OCI-LY1 (cell line): ENCODE results near the gene TRPM4.

Source experiments
- H2AFZ ChIP-seq: fragments of 200-600 bp; sonication (generic), shearing (Covaris generic); 2 replicates; pipeline ENCODE4 v1.6.0; 2014; ENCODE audit warnings: antibody characterized with exemption, mild to moderate bottlenecking, low read length
- H3F3A ChIP-seq: fragments of 200-600 bp; sonication (generic), shearing (Covaris generic); 2 replicates; pipeline ENCODE4 v1.6.0; 2014; ENCODE audit warnings: mild to moderate bottlenecking, antibody characterized with exemption, low read length, moderate library complexity; ENCODE audit not compliant: insufficient read depth
- H3K27ac ChIP-seq: fragments of 200-600 bp; sonication (generic); 2 replicates; pipeline ENCODE4 v1.5.1; 2014; ENCODE audit warnings: low read length, mixed run types, mild to moderate bottlenecking, low read depth; ENCODE audit not compliant: poor library complexity, severe bottlenecking
- H3K27me3 ChIP-seq: fragments of 200-600 bp; sonication (generic); 2 replicates; pipeline ENCODE4 v1.6.0; 2014; ENCODE audit warnings: antibody characterized with exemption, mild to moderate bottlenecking, low read length, moderate library complexity; ENCODE audit not compliant: insufficient read depth
- H3K36me3 ChIP-seq: fragments of 200-600 bp; sonication (generic); 2 replicates; pipeline ENCODE4 v1.6.1; 2014; ENCODE audit warnings: mild to moderate bottlenecking, antibody characterized with exemption, low read length, moderate library complexity, mixed read lengths; ENCODE audit not compliant: insufficient read depth
- H3K4me1 ChIP-seq: fragments of 200-600 bp; sonication (generic); 2 replicates; pipeline ENCODE4 v1.5.1; 2014; ENCODE audit warnings: mild to moderate bottlenecking, low read length, moderate library complexity; ENCODE audit not compliant: insufficient read depth, severe bottlenecking
- H3K4me2 ChIP-seq: fragments of 200-600 bp; sonication (generic), shearing (Covaris generic); 2 replicates; pipeline ENCODE4 v1.6.1; 2014; ENCODE audit warnings: low read length
- H3K4me3 ChIP-seq: fragments of 200-600 bp; sonication (generic); 2 replicates; pipeline ENCODE4 v1.5.1; 2014; ENCODE audit warnings: low read length, low read depth, mild to moderate bottlenecking, mixed read lengths; ENCODE audit not compliant: poor library complexity, severe bottlenecking
- H3K79me2 ChIP-seq: fragments of 200-600 bp; shearing (Covaris generic); 2 replicates; pipeline ENCODE4 v1.6.1; 2016; ENCODE audit warnings: mixed run types, low read length, mixed read lengths; ENCODE audit not compliant: insufficient read depth
- H3K9ac ChIP-seq: fragments of 200-600 bp; sonication (generic), shearing (Covaris generic); 2 replicates; pipeline ENCODE4 v1.6.1; 2014; ENCODE audit warnings: mild to moderate bottlenecking, low read length, mixed read lengths
- H3K9me2 ChIP-seq: fragments of 200-600 bp; sonication (generic), shearing (Covaris generic); 2 replicates; pipeline ENCODE4 v1.6.1; 2014; ENCODE audit warnings: low read depth, mild to moderate bottlenecking, low read length, mixed read lengths
- H3K9me3 ChIP-seq: fragments of 200-600 bp; shearing (Covaris generic); 2 replicates; pipeline ENCODE4 v1.6.1; 2014; ENCODE audit warnings: low read length, mixed read lengths
- H4K20me1 ChIP-seq: fragments of 200-600 bp; sonication (generic), shearing (Covaris generic); 2 replicates; pipeline ENCODE4 v1.6.0; 2016; ENCODE audit warnings: mild to moderate bottlenecking, low read length; ENCODE audit not compliant: insufficient read depth
- EZH2 ChIP-seq: fragments of 200-600 bp; sonication (generic), shearing (Covaris generic); IDR thresholded peaks from 2 replicates; pipeline ENCODE4 v1.8.0; 2017; ENCODE audit warnings: borderline replicate concordance, mixed run types, mild to moderate bottlenecking, antibody characterized with exemption, low read length, moderate library complexity, mixed read lengths
- TF ChIP-seq, protein P1 (sequence below): fragments of 200-600 bp; sonication (generic), shearing (Covaris generic); IDR thresholded peaks from 2 replicates; pipeline ENCODE4 v1.5.1; 2017; ENCODE audit warnings: mild to moderate bottlenecking, antibody characterized with exemption, low read length, moderate library complexity, mixed read lengths

The TRPM4 gene

DNA sequence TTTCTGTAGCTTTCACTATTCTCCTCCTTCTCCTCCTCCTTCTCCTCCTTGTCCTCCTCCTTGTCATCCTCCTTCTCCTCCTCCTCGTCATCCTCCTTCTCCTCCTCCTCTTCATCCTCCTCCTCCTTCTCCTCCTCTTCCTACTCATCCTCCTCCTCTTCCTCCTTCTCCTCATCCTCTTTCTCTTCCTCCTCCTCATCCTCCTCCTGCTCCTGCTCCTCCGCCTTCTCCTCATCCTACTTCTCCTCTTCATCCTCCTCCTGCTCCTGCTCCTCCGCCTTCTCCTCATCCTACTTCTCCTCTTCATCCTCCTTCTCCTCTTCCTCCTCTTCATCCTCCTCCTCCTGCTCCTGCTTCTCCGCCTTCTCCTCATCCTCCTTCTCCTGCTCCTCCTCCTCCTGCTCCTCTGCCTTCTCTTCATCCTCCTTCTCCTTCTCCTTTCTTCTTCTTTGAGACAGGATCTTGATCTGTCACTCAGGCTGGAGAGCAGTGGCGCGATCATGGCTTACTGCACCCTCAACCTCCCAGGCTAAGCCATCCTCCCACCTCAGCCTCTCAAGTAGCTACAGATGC is 36.3 kb downstream of the TRPM4 start:
- Histone ChIP-seq H3K9ac (no peak overlapping the region), H3K27ac (no peak overlapping the region), H4K20me1 (no peaks in the 10 kb centered on the region), H3K9me3 (0 out of 2 replicates have a peak, but pooled peaks cover 3% of the 10 kb centered on the region), H3K79me2 (no peaks in the 10 kb centered on the region), H3K4me2 (no peak overlapping the region), H2AFZ (no peak overlapping the region), H3F3A (no peaks in the 10 kb centered on the region), H3K4me1 (no peaks in the 10 kb centered on the region), H3K36me3 (no peaks in the 10 kb centered on the region; the same call in 1 of the 2 replicates), H3K4me3 (no peak overlapping the region), H3K27me3 (peaks cover 15% of the 10 kb centered on the region; the same call in 1 of the 2 replicates), H3K9me2 (no peaks in the 10 kb centered on the region)
- no peak for TF ChIP-seq EZH2
- TF ChIP-seq, protein P1, sequence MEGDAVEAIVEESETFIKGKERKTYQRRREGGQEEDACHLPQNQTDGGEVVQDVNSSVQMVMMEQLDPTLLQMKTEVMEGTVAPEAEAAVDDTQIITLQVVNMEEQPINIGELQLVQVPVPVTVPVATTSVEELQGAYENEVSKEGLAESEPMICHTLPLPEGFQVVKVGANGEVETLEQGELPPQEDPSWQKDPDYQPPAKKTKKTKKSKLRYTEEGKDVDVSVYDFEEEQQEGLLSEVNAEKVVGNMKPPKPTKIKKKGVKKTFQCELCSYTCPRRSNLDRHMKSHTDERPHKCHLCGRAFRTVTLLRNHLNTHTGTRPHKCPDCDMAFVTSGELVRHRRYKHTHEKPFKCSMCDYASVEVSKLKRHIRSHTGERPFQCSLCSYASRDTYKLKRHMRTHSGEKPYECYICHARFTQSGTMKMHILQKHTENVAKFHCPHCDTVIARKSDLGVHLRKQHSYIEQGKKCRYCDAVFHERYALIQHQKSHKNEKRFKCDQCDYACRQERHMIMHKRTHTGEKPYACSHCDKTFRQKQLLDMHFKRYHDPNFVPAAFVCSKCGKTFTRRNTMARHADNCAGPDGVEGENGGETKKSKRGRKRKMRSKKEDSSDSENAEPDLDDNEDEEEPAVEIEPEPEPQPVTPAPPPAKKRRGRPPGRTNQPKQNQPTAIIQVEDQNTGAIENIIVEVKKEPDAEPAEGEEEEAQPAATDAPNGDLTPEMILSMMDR: no peak

DNA sequence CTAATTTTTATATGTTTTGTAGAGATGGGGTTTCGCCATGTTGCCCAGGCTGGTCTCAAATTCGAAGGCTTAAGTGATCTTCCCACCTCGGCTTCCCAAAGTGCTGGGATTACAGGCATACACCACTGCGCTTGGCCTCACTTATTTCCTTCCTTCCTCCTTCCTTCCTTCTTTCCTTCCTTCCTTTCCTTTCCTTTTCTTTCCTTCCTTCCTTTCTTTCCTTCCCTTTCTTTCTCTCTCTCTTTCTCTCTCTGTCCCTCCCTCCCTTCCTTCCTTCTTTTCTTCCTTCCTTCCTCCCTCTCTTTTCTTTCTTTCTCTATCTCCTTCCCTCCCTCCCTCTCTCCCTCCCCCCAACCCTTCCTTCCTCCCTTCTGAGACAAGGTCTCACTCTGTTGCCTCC is 36.8 kb downstream of the TRPM4 start:
- 0 out of 2 replicates have a peak, but pooled peaks cover 3% of the 10 kb centered on the region for H3K9me3 ChIP-seq
- H3F3A ChIP-seq: no peaks in the 10 kb centered on the region
- no peaks in the 10 kb centered on the region; the same call in 1 of the 2 replicates for H3K36me3 ChIP-seq
- no peak for TF ChIP-seq EZH2
- TF ChIP-seq, protein P1: no peak
- H3K9ac ChIP-seq: no peak overlapping the region
- H3K4me3 ChIP-seq: no peak overlapping the region
- H2AFZ ChIP-seq: no peak overlapping the region
- H3K27ac ChIP-seq: no peak overlapping the region
- no peaks in the 10 kb centered on the region for H3K4me1 ChIP-seq
- H4K20me1 ChIP-seq: no peaks in the 10 kb centered on the region
- peaks cover 15% of the 10 kb centered on the region; the same call in 1 of the 2 replicates for H3K27me3 ChIP-seq
- no peaks in the 10 kb centered on the region for H3K9me2 ChIP-seq
- H3K4me2 ChIP-seq: no peak overlapping the region
- H3K79me2 ChIP-seq: no peaks in the 10 kb centered on the region

GRCh38 chr19:49196527-49197240 is 39.1 kb downstream of the TRPM4 start:
- Histone ChIP-seq H3K36me3 (no peaks in the 10 kb centered on the region; the same call in 1 of the 2 replicates), H3K4me3 (no peak overlapping the region), H2AFZ (no peak overlapping the region), H3K27me3 (no peaks in the 10 kb centered on the region; the same call in 1 of the 2 replicates), H3K9me2 (no peaks in the 10 kb centered on the region), H3K79me2 (no peaks in the 10 kb centered on the region), H3F3A (peaks cover 7% of the 10 kb centered on the region; the same call in 1 of the 2 replicates), H3K9ac (no peak overlapping the region), H3K4me2 (no peak overlapping the region), H4K20me1 (no peaks in the 10 kb centered on the region), H3K4me1 (no peaks in the 10 kb centered on the region), H3K27ac (no peak overlapping the region), H3K9me3 (no peaks in the 10 kb centered on the region)
- TF ChIP-seq EZH2: no peak
- TF ChIP-seq, protein P1: no peak
